LoVo (cell line): ENCODE results near the gene AP1M2.
"Not testable (repeated sequence)": the region's sequence is repeated elsewhere in the genome, so short reads cannot be mapped to it uniquely, and the experiment has no call there.

Source experiments
- DNase-seq: peaks from one replicate; pipeline ENCODE4 v3.0.0-alpha.2; 2016; ENCODE audit warnings: low spot score

AP1M2 gene

GRCh38 chr19:10565028-10565566 is 22.0 kb downstream of the AP1M2 start:
- DNase-seq: peak; percentile 51

- no peak for DNase-seq
These were observed 24.5 kb downstream of the AP1M2 start for GRCh38 chr19:10562609-10563008.

- DNase-seq: no peak
These were observed 27.0 kb downstream of the AP1M2 start for GRCh38 chr19:10560154-10560553.

- no peak for DNase-seq
These were observed 29.4 kb downstream of the AP1M2 start for GRCh38 chr19:10557603-10558197.

DNA sequence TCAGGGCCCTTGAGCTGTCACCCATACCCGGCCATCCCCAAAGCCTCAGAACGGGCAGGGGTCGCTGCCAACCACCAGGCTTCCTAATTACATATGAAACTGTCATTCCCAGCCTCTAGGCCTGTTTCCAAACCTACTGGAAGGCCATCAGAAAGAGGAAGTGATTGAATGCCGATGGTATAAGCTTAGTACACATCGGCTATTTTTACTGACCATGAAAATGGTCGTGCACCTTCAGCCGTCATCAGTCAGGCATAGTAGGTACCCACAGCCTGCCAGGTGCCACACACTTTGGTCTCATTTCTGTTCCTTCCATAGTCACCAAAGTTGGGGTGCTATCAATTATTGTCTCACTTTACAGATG is 31.5 kb downstream of the AP1M2 start:
- no peak for DNase-seq

DNA sequence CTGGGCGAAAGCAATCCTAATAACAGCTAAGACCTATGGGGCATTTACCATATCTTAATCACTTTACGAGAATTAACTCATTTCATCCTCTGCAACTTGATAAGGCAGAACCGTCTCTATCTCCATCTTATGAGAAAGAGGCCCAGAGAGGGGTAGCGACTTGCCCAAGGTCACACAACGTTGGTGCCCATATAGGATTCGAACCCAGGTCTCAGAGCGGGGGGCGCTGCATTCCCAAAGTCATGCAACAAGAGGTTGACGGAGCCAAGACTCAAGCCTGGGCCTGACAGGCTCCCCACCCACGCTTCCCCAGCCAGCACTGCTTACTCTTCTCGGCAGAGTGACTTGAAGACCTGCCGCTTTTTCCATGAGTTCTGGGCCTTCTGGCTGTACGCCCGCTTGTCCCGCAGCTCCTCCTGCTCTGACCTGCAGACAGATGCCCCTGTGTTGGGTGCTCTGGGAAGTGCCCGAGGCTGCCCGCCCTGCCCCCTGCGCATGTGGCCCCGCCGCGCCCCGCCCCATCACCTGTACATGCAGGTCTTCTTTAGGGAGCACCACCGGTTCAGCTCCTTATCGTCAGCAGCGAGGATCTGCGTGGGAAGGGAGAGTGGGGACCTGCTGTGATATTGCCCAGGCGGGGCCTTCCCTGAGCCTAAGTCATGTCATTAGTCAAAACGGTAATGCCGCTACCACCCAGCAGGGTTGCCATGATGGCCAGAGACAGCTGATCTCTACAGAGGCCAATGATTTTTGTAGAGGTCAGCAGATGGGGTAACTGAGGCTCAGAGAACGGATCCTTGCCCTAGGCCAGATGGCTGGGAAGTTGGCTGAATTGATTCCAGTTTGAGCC is 32.1 kb downstream of the AP1M2 start:
- no peak for DNase-seq

- DNase-seq: no peak
These were observed 33.1 kb downstream of the AP1M2 start for GRCh38 chr19:10553943-10554381.

DNA sequence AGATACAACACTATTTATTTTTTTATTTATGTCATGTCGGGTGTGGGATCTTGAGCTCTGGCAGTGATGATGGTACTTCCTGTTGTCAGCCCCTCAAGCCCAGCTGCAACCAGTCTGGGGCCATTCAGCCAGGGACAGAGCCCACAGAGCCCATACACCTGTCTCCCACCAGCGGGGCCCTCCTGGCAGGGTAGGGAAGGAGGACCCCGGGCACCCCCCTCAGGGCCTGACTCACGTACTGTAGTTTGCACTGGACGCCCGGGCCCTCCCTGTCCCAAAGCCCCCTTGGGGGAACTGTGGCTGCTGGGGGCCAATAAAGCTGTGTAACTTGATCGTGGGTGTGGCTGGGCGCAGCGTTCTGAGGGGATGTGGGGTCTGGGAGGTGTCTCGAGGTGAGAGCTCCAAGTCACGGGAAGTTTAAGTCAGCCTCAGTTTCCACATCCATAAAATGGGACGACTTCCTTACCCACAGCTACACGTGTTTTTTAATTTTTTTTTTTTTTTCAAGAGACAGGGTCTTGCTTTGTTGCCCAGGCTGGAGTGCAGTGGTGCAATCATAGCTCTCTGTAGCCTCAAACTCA is 33.9 kb downstream of the AP1M2 start:
- DNase-seq: no peak

DNA sequence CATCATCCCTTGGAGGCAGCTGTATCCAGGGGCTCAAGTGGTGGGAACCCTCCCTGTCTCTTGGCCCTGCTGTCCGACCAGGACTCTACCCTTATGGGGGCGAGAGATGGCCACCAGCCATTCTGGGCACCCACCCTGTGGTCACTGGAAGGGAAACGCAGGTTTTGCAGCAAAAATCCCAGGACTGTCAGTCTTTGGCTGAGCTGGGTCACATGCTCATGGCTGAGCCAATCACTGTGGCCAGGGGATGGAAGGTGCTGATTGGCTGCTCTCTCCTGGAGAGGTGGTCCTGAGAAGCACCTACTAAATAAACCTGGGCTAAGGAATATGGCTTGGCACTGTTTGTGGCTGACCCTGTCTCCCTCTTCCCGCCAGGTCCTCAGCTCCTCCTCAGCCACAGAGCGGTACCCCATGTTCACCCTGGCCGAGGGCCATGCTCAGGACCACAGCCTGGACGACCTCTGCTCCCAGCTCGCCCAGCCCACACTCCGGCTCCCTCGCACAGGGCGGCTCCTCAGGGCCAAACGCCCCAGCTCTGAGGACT is 34.5 kb downstream of the AP1M2 start:
- no peak for DNase-seq

- DNase-seq: no peak
These were observed 35.3 kb downstream of the AP1M2 start for GRCh38 chr19:10551698-10552301.

DNA sequence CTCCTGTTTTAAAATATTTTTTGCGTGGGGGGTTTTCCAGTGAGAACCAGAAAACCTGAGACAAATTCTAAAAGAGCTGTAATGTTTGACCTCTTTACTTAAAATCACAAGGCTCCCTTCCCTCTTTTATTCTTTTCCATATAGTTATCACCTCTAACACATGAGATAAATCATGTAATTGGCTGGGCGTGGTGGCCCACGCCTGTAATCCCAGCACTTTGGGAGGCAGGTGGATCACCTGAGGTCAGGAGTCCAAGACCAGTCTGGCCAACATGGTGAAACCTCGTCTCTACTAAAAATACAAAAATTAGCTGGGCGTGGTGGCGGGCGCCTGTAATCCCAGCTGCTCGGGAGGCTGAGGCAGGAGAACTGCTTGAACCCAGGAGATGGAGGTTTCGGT is 36.1 kb downstream of the AP1M2 start:
- DNase-seq: not testable (repeated sequence)

- no peak for DNase-seq
These were observed 36.8 kb downstream of the AP1M2 start for GRCh38 chr19:10550336-10550735.

DNA sequence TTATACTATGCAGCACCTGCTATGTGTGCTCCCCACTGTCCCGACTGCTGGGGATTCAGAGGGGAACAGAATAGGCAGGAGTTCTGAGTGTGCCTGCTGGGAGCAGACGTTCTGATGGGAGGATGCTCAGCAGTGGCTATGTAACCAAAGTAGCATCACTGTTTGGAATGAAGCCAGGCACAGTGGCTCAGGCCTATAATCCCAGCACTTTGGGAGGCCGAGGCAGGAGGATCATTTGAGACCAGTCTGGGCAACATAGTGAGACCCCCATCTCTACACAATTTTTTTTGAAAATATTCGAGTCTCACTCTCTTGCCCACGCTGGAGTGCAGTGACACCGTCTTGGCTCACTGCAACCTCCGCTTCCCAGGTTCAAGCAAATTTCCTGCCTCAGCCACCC is 37.4 kb downstream of the AP1M2 start:
- DNase-seq: no peak

DNA sequence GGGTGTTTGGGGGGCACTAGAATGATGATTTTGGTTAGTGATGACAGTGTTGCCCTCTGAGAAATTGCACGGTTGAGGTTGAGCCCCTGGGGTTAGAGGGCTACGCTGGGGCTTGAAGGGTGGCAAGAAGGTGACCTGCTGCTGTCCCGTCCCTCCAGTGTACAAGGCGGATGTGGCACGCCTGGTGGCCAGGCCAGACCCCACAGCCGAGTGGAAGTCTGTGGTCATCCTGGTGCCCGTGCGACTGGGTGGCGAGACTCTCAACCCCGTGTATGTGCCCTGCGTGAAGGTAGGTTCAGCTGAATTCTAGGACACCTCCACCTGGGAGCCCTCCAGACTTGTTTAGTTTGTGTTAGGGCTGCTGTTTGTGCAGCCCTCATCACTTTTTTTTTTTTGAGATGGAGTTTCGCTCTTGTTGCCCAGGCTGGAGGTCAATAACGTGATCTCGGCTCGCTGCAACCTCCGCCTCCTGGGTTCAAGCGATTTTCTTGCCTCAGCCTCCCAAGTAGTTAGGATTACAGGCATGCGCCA is 38.3 kb downstream of the AP1M2 start:
- DNase-seq: no peak

- DNase-seq: no peak
These were observed 40.3 kb downstream of the AP1M2 start for GRCh38 chr19:10546817-10547216.

GRCh38 chr19:10544753-10545251 is 42.3 kb downstream of the AP1M2 start:
- DNase-seq: no peak

DNA sequence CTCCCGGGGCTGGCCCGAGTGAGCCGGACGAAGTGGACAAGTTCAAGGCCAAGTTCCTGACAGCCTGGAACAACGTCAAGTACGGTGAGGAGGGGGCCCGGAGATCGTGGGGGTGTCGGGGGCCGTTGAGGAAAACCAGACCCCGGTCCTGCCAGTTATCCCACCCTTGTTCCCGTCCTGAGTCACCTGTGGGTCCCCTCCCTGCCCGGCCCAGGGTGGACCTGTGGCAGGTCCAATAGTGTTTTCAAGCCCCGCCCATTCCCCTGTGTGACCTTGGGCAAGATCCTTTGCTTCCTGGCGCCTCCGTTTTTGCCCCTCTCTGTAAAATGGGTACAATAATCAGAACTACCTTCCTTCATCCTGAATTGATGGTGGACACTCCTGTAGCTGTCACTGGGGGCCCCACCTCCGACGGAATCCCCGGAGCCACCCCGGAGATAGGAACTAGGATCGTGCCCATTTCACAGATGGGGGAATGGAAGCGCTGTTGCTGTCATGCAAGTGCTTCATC is 42.8 kb downstream of the AP1M2 start:
- peak; percentile 34 for DNase-seq

DNA sequence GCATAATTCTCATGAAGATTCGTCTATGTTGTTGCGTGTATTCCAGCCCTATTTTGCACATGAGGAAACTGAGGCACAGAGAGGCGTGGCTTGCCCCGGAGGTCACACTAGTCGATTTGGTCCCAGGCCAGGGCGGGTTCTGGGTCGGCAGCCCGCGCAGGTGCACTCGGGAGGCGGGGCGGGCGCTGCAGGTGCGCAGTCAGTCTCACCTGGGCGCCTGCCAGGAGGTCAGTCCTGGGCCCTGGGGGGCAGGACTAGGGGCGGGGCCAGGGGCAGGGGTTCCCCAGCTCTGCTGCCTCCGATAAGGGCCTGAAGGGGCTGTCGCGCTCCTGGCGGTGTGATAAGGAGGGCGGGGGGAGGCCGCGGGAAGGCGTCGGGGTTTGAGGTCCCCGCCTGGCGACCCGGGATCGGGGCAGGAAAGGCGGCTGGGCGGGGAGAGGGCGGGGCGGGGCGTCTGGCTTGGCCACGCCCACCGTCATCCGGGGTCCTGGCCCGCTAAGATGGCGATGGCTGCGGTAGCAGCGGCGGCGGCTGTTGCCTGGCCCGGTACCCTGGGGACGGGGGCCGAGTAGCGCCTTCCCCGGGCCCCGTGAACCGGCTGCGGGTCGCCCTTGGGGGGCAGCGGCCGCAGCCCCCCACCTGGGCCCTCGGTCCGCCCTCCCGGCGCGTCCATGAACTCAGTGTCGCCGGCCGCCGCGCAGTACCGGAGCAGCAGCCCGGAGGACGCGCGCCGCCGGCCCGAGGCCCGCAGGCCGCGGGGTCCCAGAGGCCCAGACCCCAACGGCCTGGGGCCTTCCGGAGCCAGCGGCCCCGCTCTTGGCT is 43.5 kb downstream of the AP1M2 start, which contains the start of gene ATG4D:
TSS of gene ATG4D (plus strand) at position 485 of the 822 bp plus-strand sequence. CDS start at position 672, 187 bp downstream.
- DNase-seq: peak; percentile 90

DNA sequence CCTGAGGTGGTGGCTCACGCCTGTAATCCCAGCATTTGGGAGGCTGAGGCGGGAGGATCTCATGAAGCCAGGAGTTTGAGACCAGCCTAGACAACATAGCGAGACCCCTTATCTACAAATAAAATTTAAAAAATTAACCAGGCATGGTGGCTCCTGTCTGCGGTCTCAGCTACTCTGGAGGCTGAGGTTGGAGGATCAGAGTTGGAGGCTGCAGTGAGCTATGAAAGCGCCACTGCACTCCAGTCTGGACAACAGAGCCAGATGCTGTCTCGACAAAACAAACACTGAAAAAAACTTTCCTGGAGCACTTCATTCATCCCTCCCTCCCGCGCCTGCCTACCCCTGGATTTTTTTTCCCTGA is 44.1 kb downstream of the AP1M2 start:
- no peak for DNase-seq

DNA sequence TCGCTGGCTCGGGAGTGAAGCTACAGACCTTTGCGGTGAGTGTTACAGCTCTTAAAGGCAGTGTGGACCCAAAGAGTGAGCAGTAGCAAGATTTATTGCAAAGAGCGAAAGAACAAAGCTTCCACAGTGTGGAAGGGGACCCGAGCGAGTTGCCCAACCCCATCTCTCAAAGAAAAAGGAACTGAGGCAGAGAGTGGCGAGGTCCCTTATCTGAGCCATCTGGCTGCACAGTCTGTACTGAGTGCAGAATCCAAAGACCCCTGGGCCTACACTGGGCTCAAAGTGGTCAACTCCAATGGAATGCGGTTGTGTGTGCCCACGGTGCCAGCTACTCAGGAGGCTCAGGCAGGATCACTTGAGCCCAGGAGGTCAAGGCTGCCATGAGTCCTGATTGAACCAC is 48.1 kb downstream of the AP1M2 start:
- not testable (repeated sequence) for DNase-seq
